ENCODE measurements around the gene TTC7B.

Gene TTC7B

GRCh38 chr14:90575336-90575735 lies 240.9 kb downstream of the TTC7B start:
- DNase-seq (ENCODE audit: low read depth) = no peak

GRCh38 chr14:90574188-90575131 lies 241.8 kb downstream of the TTC7B start:
- DNase-seq (ENCODE audit: low read depth) = no peak

DNA sequence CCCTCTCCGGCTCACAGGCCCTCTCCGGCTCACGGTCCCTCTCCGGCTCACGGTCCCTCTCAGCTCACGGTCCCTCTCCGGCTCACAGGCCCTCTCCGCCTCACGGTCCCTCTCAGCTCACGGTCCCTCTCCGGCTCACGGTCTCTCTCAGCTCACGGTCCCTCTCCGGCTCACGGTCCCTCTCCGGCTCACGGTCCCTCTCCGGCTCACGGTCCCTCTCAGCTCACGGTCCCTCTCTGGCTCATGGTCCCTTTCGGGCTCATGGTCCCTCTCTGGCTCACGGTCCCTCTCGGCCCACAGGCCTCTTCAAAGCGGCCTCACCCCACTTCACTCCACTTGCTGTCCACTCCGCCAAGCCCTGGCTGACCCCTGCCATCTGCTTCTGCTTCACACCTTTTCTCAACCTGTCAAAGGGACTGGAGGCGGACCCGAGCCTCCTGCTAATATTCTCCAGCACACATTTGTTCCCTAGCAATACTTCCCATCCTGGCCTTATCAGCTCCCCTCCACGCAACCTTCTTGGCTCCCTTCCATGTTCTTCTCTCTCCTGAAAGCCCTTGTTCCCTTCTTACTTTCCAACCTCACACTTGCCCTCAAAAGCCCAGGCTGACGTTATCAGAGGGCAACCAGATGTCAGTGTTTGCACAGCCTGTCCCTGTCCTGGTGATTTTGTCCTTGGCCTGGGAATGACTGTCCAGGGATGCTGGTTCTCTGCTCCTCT lies 242.7 kb downstream of the TTC7B start:
- no peak for DNase-seq (ENCODE audit: low read depth)

DNA sequence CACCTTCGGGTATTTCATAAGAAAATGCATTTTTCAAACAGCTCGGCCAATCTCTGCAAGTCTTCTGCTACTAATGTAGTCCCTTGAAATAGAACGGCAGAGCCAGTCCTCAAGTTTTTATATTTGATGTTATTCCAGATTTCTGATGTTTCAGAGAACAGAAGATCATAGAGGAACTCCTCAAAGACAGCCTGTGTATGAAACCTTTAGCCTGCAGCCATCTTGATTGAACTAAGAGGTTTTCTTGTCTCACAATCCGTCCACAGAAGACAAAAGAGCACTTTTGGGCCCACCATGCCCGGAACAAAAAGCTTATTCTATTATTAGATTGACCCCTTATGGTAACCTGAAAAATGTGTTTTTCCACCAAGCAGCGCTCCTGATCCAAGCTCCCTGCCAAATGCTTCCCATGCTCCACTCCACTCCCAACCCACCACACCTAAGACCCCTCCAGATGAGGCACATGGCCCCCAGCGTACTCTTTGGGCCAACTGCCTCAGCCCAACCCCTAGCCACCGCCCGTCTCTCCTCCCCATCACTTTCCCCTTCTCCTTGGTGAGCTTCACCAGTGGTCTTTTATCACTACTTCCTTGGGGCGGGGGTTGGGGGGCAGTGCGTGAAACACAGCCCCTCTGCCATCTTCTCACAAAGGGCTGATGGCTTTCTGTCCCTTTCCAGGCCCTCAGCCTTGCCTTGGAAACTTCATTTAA lies 243.6 kb downstream of the TTC7B start:
- no peak for DNase-seq (ENCODE audit: low read depth)

DNA sequence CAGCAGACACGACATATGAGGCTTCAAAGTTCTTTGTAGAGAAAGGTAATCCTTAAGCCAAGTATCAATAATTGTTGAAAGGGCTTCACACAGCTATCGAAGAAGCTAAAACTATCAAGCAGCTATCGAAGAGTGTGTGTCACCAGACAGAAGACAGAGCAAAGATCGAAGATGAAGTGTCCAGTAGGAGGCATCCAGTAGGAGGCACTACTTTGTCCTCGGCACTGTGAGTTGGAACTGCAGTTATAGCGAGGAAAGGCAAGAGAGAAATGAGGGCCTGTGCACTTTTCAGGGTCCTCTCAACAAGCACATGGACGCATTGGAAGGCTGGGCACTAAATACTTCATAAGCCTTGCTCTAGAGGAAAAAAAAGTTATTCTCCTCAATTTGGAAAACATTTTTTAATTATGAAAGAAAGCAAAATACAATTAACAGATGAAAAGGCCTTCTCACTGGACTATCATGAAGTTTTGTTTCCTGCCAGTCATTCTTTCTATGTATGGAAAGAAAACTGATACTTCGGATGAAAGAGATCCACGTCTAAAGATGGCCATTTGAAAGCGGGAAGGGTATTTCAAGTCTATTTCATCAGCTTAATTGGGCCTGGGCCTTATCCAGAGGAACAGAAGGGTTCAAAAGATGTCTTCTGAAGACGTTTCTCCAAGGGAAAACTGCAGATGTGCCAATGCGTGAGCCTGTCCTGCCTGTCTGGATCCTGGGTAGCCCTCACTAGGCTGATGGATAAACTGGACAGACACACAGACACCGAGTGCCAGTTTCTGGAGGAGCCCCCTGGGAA lies 244.9 kb downstream of the TTC7B start:
- DNase-seq (ENCODE audit: low read depth) = no peak

GRCh38 chr14:90570461-90570860 lies 245.8 kb downstream of the TTC7B start:
- DNase-seq (ENCODE audit: low read depth) = no peak

DNA sequence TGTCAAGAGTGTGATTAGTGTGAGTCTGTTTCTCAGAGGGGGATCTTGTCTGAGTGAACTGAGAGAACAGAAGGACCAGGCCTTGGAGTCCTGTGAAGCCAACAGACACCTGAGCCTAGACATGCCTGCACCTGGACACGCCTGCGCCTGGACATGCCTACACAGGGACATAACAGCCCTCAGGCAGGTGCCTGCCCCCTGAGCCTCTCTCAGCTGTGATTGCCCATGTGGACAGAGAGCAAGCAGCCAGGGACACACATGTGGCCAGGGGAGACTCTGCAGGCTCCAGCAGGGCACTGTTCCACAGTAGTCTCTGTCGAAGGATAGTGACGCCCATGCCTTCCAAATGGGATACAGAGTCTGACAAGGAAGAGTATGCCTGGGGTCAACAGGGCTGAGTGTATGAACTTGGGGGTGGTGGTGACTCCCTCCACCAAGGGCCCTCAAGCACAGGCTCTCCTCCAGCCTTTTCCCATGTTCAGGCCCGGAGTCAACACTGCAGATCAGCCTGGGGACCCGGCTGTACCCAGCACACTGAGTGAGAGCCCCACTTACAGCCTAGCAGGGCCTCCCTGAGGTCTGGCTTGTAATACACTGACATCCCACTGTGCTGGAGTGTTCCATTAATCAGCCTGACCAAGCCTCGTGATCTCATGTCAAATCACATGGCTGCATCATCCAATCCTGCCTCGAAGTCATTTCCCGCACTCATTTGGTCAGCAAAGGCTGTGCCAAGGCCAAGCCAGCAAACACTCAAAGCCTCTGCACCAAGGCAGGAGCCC lies 246.4 kb downstream of the TTC7B start:
- no peak for DNase-seq (ENCODE audit: low read depth)

DNA sequence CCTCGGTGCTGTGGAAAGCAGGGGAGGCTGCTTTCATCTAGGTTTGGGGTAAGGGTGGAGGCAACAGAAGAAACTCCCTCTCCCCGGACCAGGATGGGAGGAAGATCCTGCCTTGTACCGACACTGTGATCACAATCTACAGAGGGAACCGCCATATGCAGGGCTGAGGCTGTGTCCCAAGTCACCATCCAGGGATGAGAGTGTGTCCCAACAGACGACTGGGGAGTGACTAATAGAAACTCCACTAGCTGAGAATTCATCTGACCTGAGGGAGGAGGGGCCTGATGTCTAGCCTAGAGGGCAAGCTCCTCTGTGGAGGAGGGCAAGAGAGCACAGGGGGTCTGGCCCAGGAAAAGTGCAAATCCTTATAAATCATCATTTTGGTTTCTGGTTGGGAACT lies 247.0 kb downstream of the TTC7B start:
- no peak for DNase-seq (ENCODE audit: low read depth)

DNA sequence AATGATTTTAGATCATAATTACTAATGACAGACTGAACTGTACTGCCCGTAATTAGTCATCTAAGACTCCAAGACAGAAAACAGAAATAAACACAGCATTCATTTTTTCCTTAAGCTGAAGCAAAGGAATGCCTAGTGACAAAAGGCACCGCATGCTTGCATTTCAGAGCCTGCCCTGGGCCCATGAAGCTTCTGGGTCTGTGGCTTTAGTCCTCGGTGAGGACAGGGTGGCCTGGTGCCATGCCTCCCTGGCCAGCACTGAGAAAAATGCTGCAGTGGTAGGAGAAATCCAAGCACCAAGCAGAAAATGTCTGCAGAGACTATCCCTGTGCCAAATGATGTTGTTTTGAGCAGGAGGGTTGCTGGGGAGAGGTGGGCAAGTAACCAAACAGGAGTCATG lies 247.8 kb downstream of the TTC7B start:
- DNase-seq (ENCODE audit: low read depth) = no peak

DNA sequence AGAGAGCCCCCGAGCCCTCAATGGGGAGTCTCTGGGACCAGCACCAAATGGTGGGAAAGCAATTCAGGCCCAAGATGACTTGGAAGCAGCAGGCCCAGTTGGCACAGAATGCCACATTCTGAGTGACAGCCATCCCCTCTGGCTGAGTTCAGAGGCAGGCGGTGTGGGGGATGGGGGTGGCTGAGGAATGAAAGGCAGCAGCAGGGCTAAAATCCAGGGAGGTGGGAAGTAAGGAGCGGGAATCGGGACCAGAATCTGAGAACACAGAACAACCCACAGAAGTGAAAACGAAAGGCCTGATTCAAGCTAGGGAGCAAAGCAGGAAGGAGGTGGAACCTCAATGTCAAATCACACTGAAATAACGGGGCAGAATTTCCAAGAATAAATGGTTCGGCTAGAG lies 248.2 kb downstream of the TTC7B start:
- no peak for DNase-seq (ENCODE audit: low read depth)

GRCh38 chr14:90567191-90567590 lies 249.0 kb downstream of the TTC7B start:
- DNase-seq (ENCODE audit: low read depth) = no peak

GRCh38 chr14:90566481-90566880 lies 249.7 kb downstream of the TTC7B start:
- DNase-seq (ENCODE audit: low read depth) = no peak

DNA sequence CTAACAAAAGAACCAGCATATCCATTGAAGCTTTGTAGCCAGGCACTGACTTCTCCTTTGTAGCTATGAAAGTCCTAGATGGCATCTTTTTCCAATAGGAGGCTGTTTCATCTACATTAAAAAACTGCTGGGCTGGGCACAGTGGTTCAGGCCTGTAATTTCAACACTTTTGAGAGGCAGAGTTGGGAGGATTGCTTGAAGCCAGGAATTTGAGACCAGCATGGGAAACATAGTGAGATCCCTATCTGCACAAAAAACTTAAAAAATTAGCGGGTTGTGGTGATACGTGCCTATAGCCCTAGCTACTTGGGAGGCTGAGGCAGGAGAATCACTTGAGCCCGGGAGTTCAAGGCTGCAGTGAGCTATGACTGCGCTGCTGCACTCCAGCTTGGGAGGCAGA lies 251.7 kb downstream of the TTC7B start:
- no peak for DNase-seq (ENCODE audit: low read depth)

DNA sequence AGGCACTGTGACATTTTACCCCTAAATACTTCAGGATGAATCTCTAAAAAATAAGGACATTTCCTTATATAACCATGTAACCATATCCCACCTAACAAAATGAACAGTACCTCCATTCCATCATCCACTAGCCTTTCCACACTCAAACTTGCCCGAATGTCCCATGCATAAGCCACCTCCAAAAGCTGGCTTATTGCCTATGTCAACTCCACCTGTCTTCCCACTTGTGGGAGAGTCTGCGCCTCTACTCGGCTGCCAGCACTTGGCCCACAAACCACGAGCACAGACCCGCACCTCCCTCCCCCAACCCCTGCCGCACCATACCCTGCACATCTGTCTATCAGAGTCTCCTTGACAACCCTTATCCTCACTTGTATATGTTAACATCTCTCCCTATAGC lies 253.6 kb downstream of the TTC7B start:
- DNase-seq (ENCODE audit: low read depth) = no peak

DNA sequence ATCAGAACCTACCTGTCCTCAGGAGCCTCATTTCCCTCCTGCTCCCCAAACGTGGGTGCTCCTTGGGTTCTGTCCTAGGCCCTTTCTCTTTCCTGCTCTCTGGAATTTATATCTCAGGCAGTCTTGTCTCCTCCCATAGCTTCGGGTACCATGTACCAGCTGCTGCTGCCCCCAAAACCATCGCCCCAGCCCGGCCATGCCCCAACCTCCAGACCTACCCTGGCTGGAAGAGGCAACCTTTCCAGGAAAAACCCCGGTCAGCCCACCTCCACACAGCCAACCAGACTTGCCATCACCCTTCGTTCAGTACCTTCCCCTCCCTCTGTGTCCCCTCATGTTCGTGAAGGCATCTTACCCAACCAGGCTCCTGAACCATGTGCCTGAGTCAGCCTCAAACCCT lies 254.3 kb downstream of the TTC7B start:
- DNase-seq (ENCODE audit: low read depth) = no peak

DNA sequence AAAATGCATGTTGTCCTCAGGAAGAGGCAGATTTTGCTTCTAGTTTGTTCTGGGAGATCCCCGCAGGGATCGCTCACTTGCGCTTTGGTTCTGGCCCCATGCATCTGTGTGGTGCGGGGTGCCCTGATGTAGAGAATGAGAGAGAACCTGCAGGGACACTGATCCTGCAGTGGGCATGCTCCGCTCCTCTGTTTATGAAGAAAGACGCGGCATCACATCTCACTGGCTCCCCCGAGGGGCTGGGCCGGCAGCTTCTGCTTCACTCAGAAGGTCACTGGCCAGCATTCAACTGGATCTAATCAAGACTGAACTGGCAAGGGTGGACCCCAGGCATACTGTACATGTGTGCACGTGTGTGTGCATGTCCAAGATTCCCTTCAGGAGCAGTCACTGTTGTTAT lies 255.2 kb downstream of the TTC7B start:
- DNase-seq (ENCODE audit: low read depth) = no peak

DNA sequence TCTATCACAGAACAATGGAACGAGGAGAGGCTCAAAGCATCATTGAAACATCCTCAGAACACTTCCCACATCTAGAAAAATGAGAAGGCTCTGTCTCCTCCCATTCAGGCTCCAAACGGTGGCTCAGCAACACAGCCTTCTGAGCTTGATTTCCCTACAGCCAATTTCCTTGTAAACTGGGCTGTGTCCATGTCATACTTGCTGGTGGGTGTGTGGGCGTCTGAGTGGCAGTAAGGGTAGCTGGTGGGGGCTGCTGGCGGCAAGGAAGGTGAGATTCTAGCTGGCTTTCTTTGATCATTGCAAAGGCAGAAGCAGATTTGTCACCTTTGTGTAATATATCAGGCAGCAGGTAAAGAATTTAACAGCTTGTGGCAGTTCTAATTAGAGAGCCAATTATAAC lies 255.7 kb downstream of the TTC7B start:
- DNase-seq (ENCODE audit: low read depth) = no peak

DNA sequence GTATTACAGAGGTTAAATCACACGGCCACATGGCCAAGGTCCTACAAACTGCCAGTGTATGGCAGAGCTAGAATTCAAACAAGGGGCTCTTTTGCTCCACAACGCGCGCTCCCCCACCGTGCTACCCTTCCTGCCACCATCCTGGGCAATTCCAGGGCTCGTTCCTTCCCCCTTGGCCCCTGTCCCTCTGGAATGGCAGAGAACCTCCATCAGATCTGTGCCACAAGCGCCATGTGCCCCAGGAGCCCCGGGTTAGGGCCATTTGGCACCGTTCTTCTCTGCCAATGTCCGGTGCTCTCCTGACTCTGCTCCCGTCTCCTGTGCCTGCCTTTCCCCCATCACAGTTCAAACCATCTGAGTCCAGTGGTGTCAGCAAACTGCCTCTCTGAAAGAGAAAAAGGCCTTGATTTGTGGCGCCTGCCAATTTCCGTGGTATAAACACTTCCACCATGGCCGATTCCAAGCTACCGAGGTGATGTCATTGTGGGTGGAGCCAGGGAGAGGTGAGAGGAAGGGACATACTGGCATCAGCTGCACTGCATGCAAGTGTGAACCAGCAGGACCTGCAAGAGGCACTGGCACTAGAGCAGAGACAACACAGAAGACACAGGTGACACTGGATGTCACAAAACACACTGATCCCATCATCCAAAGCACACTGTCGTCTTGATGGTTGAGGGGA lies 256.3 kb downstream of the TTC7B start:
- no peak for DNase-seq (ENCODE audit: low read depth)

GRCh38 chr14:90558983-90559590 lies 257.1 kb downstream of the TTC7B start:
- no peak for DNase-seq (ENCODE audit: low read depth)

Data from HS-5 (cell line).